B cell (primary cell): ENCODE results near the gene AQR.
"Not testable (repeated sequence)": the region's sequence is repeated elsewhere in the genome, so short reads cannot be mapped to it uniquely, and the experiment has no call there.

Source experiments
- EZH2 ChIP-seq: IDR thresholded peaks from 2 replicates; pipeline ENCODE4 v1.6.1; 2012; ENCODE audit warnings: borderline replicate concordance, low read depth, mild to moderate bottlenecking, moderate library complexity, low read length; ENCODE audit not compliant: insufficient read depth, poor library complexity, severe bottlenecking
- TF ChIP-seq, protein P1 (sequence below): fragments of 200-600 bp; IDR thresholded peaks from one replicate; pipeline ENCODE4 v1.8.0; 2022; ENCODE audit warnings: antibody characterized with exemption, mild to moderate bottlenecking

DNA sequence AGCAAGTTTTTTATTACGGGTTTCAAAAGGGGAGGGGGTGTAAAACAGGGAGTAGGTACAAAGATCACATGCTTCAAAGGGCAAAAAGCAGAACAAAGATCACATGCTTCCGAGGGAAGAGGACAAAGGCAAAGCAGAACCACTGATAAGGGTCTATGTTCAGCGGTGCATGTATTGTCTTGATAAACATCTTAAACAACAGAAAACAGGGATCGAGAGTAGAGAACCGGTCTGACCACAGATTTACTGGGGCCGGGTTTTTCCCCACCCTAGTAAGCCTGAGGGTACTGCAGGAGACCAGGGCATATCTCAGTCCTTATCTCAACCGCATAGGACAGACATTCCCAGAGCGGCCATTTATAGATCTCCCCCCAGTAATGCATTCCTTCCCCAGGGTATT, 162.3 kb downstream of the AQR start:
- not testable (repeated sequence) for TF ChIP-seq EZH2
- TF ChIP-seq, protein P1, sequence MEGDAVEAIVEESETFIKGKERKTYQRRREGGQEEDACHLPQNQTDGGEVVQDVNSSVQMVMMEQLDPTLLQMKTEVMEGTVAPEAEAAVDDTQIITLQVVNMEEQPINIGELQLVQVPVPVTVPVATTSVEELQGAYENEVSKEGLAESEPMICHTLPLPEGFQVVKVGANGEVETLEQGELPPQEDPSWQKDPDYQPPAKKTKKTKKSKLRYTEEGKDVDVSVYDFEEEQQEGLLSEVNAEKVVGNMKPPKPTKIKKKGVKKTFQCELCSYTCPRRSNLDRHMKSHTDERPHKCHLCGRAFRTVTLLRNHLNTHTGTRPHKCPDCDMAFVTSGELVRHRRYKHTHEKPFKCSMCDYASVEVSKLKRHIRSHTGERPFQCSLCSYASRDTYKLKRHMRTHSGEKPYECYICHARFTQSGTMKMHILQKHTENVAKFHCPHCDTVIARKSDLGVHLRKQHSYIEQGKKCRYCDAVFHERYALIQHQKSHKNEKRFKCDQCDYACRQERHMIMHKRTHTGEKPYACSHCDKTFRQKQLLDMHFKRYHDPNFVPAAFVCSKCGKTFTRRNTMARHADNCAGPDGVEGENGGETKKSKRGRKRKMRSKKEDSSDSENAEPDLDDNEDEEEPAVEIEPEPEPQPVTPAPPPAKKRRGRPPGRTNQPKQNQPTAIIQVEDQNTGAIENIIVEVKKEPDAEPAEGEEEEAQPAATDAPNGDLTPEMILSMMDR, result not testable (repeated sequence)
